ENCODE results near the gene RNF141.

Gene RNF141

DNA sequence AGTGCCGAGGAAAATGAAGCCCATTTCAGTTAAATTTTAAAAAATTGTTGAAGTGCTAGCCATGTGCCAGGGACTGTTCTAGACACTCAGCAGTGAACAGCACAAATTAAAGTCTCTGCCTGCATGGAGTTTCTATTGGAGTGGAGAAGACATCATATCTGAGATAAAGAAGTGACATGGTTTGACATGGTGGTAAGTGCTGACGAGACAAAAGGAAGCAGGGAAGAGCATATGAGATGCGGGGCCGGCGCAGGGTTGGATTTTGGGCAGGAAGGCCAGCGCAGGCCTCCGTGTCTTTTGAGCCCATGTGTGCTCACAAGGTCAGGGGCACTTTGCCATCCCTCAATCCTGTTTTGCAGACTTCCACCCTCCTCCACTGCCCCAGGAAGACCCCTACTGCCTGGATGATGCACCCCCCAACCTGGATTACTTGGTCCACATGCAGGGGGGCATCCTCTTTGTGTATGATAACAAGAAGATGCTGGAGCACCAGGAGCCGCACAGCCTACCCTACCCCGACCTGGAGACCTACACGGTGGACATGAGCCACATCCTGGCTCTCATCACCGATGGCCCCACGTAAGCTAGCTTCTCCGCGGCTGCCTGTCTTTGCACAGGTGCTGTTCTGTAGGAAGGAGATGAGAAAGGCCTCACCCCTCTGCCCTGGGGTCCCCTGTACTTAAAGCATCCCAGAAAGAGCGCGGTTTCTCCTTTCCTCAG, 56.4 kb downstream of the RNF141 start:
- no peak for DNase-seq (ENCODE audit: low read depth in 4 of 4, low spot score in 1 of 4)

DNA sequence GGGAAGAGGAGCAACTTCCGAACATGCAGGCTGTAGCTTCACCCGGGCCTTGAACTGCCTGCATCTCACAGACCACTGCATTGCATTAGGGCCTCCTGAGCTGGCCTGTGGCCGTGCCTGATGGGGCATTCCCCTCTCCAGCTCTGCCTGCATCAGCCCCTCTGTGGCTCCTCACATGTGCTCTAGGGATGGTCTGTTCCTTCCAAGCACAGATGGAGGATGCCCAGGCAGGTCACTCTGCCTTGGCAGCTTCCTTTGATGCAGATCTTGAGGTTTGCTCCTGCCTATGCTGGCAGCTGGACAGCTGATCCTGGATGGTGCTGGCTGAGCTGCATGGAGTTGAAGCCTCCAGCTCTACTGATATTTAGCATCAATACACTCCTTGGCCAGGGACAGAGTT, 57.4 kb downstream of the RNF141 start:
- no peak for DNase-seq (ENCODE audit: low read depth in 4 of 4, low spot score in 1 of 4)

DNA sequence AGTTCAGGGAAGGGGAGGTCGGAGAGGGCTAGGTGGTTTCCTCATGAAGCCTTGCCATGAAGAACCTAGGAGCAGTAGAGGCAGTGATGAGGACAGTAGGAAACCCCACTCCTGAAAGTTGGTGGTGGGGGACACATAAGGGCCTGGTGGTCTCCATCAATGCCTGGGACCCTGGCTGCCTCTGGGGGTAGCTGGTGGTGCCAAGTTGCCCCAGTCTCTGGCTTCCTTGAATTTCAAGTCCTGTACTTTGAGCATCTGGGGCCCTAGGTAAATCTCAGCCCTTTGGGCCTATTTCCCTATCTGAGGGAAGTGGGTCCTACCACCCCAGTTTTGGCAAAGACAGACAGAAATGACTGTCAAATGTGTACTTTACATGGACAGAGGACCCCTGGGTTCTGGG, 57.8 kb downstream of the RNF141 start:
- no peak for DNase-seq (ENCODE audit: low read depth in 4 of 4, low spot score in 1 of 4)

DNA sequence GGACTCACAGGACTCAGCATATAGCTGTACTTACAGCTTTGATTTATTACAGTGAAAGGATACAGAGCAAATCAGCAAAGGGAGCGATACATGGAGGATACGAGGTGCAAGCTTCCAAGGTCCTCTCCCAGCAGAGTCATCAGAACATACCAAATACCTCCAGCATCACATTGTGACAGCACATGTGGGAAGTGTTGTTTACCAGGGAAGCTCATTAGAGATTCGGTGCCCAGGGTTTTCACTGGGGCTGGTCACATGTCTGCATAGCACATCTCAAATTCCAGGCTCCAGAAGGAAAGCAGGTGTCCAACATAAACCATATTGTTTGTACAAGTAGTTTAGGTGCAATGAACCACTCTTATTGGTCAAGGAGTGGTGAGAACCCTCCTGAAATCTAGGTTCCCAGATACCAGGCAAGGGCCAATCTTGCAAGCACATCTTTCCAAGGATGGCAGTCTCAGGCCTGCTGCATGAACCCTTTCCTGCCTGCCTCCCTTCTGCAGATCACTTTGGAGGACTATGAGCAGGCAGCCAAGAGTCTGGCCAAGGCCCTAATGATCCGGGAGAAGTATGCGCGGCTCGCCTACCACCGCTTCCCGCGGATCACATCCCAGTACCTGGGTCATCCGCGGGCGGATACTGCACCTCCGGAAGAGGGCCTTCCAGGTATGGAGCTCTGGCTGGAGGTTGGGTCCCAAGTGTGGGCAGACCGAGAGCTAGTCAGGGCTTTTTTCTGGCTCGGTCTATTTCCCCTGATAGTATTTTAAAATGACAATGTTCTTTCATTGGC, 59.2 kb downstream of the RNF141 start:
- no peak for DNase-seq (ENCODE audit: low read depth in 4 of 4, low spot score in 1 of 4)

DNA sequence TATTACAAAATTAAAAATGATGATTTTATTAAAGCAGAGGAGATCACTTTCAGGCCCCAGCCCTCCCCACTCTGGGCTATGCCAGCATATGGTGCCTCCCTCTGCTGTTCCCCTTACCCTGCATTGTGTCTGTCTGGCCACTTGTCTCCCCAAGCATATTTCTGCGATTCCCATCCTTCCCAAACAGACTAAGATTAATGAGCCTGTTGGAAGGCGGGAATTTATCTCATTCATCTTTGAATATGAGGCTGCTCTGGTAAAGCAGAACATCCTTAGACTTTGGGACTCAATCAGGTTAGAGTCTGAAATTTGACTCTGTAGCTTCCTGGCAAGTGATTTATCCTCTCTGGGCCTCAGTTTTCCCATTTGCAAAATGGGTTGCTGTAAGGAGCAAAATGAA, 60.2 kb downstream of the RNF141 start:
- no peak for DNase-seq (ENCODE audit: low read depth in 4 of 4, low spot score in 1 of 4)

DNA sequence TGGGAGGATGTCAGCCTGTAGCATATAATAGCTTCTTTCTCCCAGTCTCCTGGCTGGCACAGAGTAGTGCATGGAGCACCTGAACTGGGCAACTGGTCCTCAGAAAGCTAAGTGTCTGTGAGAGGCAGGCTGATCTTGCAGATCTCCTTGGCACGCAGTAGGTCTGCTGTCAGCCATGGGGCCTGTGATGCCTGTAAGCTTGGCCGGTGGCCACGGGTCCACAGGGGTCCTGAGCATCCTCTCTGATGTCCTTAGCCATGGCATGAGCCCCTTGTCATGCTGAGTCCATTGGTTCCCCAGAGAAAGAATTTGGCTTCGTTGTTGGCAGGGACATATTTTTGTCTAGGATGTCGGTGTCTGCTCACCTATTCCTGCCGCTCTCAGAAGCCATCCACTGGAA, 61.0 kb downstream of the RNF141 start:
- DNase-seq (ENCODE audit: low read depth in 4 of 4, low spot score in 1 of 4) = no peak

DNA sequence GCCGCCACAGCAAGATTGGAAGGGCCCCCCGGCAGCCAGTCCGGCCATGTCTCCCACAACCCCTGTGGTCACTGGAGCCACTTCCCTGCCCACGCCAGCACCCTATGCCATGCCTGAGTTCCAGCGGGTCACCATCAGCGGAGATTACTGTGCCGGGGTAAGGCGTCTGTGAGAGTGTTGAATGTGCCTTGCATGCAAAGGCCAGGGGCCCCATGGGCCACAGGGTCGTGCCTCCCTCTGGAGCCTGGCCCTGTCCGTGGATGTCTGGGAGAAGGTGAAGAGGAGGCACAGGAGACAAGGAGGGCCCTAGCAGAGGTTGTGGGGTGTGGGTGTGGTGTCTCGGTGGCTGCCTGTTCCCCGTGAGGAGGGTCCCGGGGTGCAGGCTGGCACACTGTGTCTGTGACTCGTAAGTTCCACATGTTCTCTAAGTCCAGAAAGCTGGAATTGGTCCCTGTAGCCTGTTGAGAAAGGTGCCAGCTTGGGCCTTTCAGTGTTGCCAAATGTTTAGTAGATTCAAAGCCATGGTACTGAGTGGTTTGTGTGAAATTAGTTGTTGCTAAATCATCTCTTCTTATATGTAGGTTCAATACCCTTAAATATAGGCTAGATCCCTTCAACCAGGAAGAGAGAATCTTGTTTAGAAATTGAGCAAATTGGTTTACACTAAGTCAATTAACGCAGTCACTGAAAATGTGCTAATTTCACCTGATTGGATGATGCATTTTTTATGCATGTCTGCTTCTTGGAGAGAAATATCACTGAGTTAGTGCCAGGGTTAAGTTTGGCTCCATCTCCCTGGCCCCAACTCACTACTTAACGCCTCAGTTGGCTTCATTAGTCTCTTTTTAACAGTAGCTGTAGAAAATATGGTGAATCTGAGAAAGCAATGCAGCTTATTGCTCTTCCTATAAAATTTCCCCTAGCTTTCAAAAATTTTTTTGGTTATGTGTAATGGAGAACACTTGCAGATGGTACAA, 62.1 kb downstream of the RNF141 start:
- no peak for DNase-seq (ENCODE audit: low read depth in 4 of 4, low spot score in 1 of 4)

DNA sequence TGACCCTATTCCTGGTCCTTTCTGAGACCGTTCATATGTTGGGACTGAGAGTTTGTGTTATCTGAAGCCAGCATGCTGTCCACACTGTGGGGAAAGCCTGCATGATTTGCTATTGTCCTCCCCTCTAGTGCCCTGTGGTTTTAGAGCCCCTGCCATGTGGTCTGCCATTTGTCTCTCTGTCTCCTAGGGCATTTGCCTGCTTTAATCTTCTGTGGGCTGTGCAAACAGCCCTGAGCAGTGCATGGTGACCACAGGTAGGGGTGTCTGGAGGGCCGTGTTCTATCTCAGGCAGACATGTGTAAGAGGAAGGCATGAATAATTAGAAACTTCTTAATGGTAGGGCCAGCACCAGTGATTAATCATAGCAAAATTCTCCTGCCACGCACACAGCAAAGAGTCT, 62.9 kb downstream of the RNF141 start:
- DNase-seq (ENCODE audit: low read depth in 4 of 4, low spot score in 1 of 4) = no peak

DNA sequence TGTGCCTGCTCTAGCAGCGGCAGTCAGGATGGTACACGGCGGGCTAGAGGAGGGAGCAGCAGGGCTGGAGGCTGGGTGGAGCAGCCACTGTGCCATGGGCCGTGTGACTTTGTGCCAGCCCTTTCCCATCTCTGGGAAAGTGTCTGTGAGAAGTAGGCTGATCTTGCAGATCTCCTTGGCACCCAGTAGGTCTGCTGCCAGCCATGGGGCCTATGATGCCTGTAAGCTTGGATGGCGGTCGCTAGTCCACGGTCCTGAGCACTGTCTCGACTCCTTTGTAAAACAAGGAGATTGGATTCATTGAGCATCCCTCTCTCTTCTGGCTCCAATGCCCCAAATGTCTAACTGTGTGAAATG, 63.3 kb downstream of the RNF141 start:
- no peak for DNase-seq (ENCODE audit: low read depth in 4 of 4, low spot score in 1 of 4)

DNA sequence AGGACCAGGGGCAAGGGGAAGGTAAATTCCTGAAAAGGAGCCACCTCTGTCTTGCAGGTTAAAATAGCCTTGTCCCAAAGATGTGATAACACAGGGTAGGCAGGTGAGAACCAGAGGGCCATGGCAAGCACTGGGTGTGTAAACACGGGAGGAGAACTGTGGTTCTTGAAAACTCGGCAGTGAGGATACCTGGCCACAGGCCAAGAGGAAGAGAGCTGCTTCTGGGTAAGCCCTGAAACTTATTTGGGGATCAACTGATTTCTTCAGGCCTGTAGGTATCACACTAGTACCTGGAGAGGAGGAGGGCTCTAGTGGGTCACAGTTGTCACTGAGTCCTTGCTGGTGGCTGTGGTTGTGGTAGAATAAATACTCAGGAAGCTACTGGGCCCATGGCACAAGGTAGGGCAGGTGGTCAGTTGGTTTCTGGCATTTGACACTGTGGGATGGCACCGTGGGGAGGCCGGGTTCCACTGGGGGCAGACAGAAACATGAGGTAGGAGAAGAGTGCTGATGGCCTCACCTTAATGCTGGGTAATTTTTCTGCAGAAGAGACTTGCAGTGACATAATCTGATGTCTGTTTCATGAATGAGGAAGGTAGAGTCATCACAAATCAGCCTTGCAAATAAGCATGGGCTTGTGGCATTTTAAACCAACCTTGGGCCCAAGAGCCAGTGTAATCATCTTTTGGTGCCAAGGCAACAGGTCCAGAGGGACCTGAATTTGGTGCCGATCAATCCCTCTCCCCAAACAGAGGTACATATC, 63.9 kb downstream of the RNF141 start:
- no peak for DNase-seq (ENCODE audit: low read depth in 4 of 4, low spot score in 1 of 4)

DNA sequence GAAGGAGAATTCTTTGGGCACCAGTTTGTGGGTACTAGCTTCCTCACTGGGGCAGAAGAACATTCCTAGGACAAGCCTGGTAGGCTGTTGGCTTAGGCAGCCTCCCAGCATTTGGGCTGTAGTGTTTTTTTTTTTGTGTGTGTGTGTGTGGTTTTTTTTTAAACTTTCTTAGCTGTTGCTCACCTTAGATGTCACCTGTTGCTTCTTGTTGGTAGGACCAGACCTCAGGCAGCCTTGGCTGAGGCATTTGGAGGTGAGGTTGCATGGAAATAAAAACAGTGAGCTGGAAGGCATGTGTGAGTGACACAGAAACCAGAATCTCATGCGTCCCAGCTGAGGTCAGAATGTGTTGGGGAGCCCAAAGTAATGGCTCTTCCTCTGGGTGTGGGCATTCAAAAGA, 64.6 kb downstream of the RNF141 start:
- DNase-seq (ENCODE audit: low read depth in 4 of 4, low spot score in 1 of 4) = no peak

DNA sequence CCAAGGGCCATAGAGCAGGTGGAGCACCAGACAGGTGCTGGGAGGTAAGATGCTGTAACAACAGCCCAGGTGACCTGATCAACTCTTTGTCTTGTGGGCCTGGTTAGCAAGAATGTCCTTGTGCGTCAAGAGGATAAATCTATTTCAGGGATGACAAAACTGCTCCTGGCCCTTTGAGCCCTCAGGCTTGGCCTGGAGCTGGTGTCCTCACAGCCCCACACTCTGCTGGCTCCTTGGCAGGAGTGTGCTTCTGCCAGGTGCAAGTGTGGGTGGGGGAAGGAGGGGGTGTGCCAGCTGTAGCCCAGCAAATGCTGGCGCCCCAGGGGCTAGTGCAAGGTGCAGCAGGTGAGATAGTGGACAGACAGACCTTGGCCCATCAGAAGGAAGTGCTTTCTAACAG, 66.4 kb downstream of the RNF141 start:
- DNase-seq (ENCODE audit: low read depth in 4 of 4, low spot score in 1 of 4) = no peak

DNA sequence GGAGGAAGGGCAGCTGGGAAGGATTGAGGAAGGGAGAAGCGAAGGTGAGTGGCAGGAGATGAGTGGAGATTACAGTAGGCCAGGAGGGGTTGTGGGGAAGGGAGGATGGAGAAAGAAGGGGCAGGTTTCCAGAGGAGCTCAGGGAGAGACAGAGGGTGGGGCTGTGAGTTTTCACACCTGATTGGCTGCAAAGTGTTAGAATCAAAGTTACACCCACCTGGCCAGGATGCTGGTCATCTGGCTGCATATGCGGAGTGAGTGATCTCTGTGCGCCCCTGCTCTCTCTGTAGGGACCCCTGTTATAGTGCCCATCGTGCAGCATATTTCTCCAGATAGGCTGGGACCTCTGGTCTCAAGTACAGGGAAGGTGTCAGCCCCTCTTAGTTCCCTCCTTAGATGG, 67.6 kb downstream of the RNF141 start:
- no peak for DNase-seq (ENCODE audit: low read depth in 4 of 4, low spot score in 1 of 4)

DNA sequence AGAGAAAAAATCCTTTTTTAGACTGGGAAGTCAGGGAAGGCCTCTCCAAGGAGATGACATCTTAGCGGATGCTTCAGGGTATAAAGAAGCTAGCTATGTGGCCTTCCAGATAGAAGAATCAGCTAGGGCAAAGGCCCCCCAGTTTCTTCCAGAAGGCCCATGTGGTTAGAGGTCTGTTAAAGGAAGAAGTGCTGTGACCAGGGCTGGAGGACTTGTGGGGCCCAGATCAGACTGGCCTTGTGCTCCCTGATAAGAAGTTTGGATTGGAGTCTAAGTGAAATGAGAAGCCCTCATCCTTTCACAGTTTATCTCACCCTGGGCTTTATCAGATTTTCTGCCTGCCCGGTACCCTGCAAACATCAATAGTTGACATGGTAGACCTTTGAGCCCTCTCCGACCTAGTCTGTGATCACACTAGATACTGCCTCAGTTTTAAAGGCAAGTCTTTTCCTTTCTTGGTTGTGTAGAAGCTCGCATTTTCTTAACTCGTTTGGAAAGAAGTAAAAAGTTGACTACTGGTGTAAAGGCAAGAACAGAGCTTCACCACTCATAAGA, 78.2 kb downstream of the RNF141 start:
- DNase-seq (ENCODE audit: low read depth in 4 of 4, low spot score in 1 of 4) = no peak

Measured in stimulated activated CD4-positive, alpha-beta T cell treated with anti-CD3 and anti-CD28 coated beads, Interleukin-1b, Interleukin-23, amount 100 ng/mL, for 24 hours (primary cell).